Endothelial cell of umbilical vein (primary cell): ENCODE data around the gene VRTN. TPM values are rescaled to one million over a fixed set of nuclear protein-coding genes. Genes with fewer than 3 reads are reported as not detected.

ENCODE experiments used
- BruUV-seq: library from RNA; stranded (reverse); fragments of 400-500 nt; replicated peaks from 2 replicates; lab custom pipeline; 2021; lab: Mats Ljungman, UMichigan
- CTCF ChIA-PET: fragments of 300-600, 350-600 bp; sonication (Branson Sonifier 250); formaldehyde crosslinking; loops from one replicate; lab custom pipeline; 2021; ENCODE audit warnings: antibody characterized with exemption, inconsistent platforms; lab: Charles Lee
- POLR2A ChIA-PET: fragments of 300-600, 350-600 bp; sonication (Branson Sonifier 250); formaldehyde crosslinking; loops from one replicate; lab custom pipeline; 2021; ENCODE audit warnings: antibody characterized with exemption, inconsistent platforms; lab: Charles Lee
- DNase-seq: peaks from one replicate; pipeline ENCODE4 v3.0.0-alpha.2; 2011; ENCODE audit warnings: low read depth, low spot score
- FAIRE-seq: peaks from 2 replicates; lab custom pipeline; 2011; peaks lifted over from hg19 to GRCh38; lab: Jason Lieb, UNC
- H2AFZ ChIP-seq: 2 replicates; pipeline ENCODE4 v1.6.0; 2012; ENCODE audit warnings: low read depth, low read length, control low read depth, inconsistent platforms
- H3K27ac ChIP-seq: 2 replicates; pipeline ENCODE4 v1.5.1; 2011; ENCODE audit warnings: low read depth, mild to moderate bottlenecking, control low read depth, low read length, moderate library complexity; ENCODE audit not compliant: insufficient read depth
- H3K27me3 ChIP-seq, 2 experiments: 2 replicates each; pipeline versions ENCODE4 v1.6.0 to v1.6.1; 2011; ENCODE audit warnings: low read length in 2 of 2, mixed read lengths in 1 of 2; ENCODE audit not compliant: control insufficient read depth in 2 of 2, insufficient read depth in 2 of 2
- H3K36me3 ChIP-seq, 2 experiments: 2 replicates in 1 of 2; 3 replicates in 1 of 2; pipeline ENCODE4 v1.5.1; 2011; ENCODE audit warnings: low read length in 2 of 2, mild to moderate bottlenecking in 1 of 2, moderate library complexity in 1 of 2; ENCODE audit not compliant: control insufficient read depth in 2 of 2, insufficient read depth in 2 of 2; ENCODE audit errors: extremely low read depth in 1 of 2
- H3K4me1 ChIP-seq: 3 replicates; pipeline ENCODE4 v1.5.1; 2011; ENCODE audit warnings: mild to moderate bottlenecking, low read length; ENCODE audit not compliant: control insufficient read depth, insufficient read depth; ENCODE audit errors: extremely low read depth
- H3K4me2 ChIP-seq: 2 replicates; pipeline ENCODE4 v1.6.1; 2011; ENCODE audit warnings: low read length, control low read depth, mixed read lengths; ENCODE audit not compliant: insufficient read depth
- H3K4me3 ChIP-seq, 3 experiments: fragments of 200-600 bp in 1 of 3; sonication (generic), shearing (Covaris generic) in 1 of 3; replicated peaks in 1 of 3; 2 replicates each; pipeline ENCODE4 v1.5.1; 2011 to 2016; ENCODE audit warnings: control low read depth in 3 of 3, low read length in 3 of 3, mild to moderate bottlenecking in 2 of 3, inconsistent platforms in 1 of 3, low read depth in 1 of 3, moderate library complexity in 1 of 3; ENCODE audit not compliant: insufficient read depth in 1 of 3
- H3K79me2 ChIP-seq: 2 replicates; pipeline ENCODE4 v1.6.0; 2012; ENCODE audit warnings: low read length, inconsistent platforms; ENCODE audit not compliant: control insufficient read depth, insufficient read depth
- H3K9ac ChIP-seq: replicated peaks from 2 replicates; pipeline ENCODE3; 2011; ENCODE audit warnings: low read length, control low read depth; ENCODE audit not compliant: insufficient read depth; ENCODE audit errors: extremely low read depth
- H3K9me1 ChIP-seq: replicated peaks from 3 replicates; pipeline ENCODE4 v1.6.0; 2011; ENCODE audit warnings: mild to moderate bottlenecking, low read length; ENCODE audit not compliant: control insufficient read depth, insufficient read depth; ENCODE audit errors: extremely low read depth
- H3K9me3 ChIP-seq: replicated peaks from 2 replicates; pipeline ENCODE4 v1.5.1; 2012; ENCODE audit warnings: low read length, inconsistent platforms; ENCODE audit not compliant: control insufficient read depth, insufficient read depth
- H4K20me1 ChIP-seq: replicated peaks from 2 replicates; pipeline ENCODE3; 2011; ENCODE audit warnings: mild to moderate bottlenecking, low read length; ENCODE audit not compliant: control insufficient read depth, insufficient read depth; ENCODE audit errors: extremely low read depth
- EZH2 ChIP-seq: IDR thresholded peaks from 2 replicates; pipeline ENCODE4 v1.6.1; 2012; ENCODE audit warnings: borderline replicate concordance, low read depth, mild to moderate bottlenecking, moderate library complexity, low read length, inconsistent platforms; ENCODE audit not compliant: severe bottlenecking
- GATA2 ChIP-seq: IDR thresholded peaks from 2 replicates; pipeline ENCODE4 v1.7.0; 2011; ENCODE audit warnings: low read depth, mild to moderate bottlenecking, moderate library complexity, mixed read lengths, low read length; ENCODE audit not compliant: insufficient read length, insufficient read depth
- JUN ChIP-seq: IDR thresholded peaks from 2 replicates; pipeline ENCODE4 v1.6.1; 2011; ENCODE audit warnings: borderline replicate concordance, low read depth; ENCODE audit not compliant: insufficient read length, insufficient read depth
- MYC ChIP-seq: IDR thresholded peaks from one replicate; pipeline ENCODE4 v1.6.1; 2011; ENCODE audit warnings: mild to moderate bottlenecking, low read depth, low read length
- POLR2A ChIP-seq: IDR thresholded peaks from 2 replicates; pipeline ENCODE4 v1.6.1; 2012; ENCODE audit warnings: low read depth, mild to moderate bottlenecking, control low read depth, low read length
- POLR2AphosphoS5 ChIP-seq: IDR thresholded peaks from 2 replicates; pipeline ENCODE4 v1.6.1; 2012; ENCODE audit warnings: low read depth, mild to moderate bottlenecking, control low read depth, low read length, moderate library complexity; ENCODE audit not compliant: insufficient read depth
- dilution Hi-C: fragments of 300-500 bp; cut with MboI; formaldehyde crosslinking; loops from one replicate; pipeline ENCODE4 v1.15.0; 2019; ENCODE audit warnings: low sequenced_read_pairs; ENCODE audit not compliant: extremely low pct_ligation_motif_present
- intact Hi-C: fragments of 100-400 bp; cut with micrococcal nuclease; formaldehyde crosslinking; loops from one replicate; pipeline ENCODE4 v1.10.0; 2022
- polyA plus RNA-seq, 4 experiments: library from polyadenylated mRNA; depleted of rRNA in 3 of 4; stranded (reverse) in 3 of 4; unstranded in 1 of 4; fragments of >200 nt; gene quantifications; 2 replicates each; pipeline versions ENCODE4 v1.2.1 to v1.2.3, GENCODE V29; 2011 to 2012; ENCODE audit warnings: missing spikeins in 1 of 4
- total RNA-seq: library from RNA; stranded (reverse); gene quantifications from 2 replicates; pipeline ENCODE4 v1.2.3, GENCODE V29; 2021
- TF ChIP-seq, protein P1 (sequence below): IDR thresholded peaks from 2 replicates; pipeline ENCODE4 v1.6.1; 2011; ENCODE audit not compliant: insufficient read depth, insufficient read length
- TF ChIP-seq, protein P2 (sequence below), 2 donors: IDR thresholded peaks; 1 replicate in 1 of 2; 2 replicates in 1 of 2; pipeline ENCODE4 v1.5.1; 2011; ENCODE audit warnings: low read length in 2 of 2, mild to moderate bottlenecking in 2 of 2, moderate library complexity in 2 of 2, control low read depth in 1 of 2, inconsistent platforms in 1 of 2, low read depth in 1 of 2; ENCODE audit not compliant: insufficient read depth in 1 of 2; ENCODE audit errors: extremely low read depth in 1 of 2

The VRTN gene
- total and polyA plus RNA-seq, 2 donors (not counting 3 experiments of a cell fraction or from before 2014, with no cell fraction given): 0.03 TPM; not detected in 1

DNA sequence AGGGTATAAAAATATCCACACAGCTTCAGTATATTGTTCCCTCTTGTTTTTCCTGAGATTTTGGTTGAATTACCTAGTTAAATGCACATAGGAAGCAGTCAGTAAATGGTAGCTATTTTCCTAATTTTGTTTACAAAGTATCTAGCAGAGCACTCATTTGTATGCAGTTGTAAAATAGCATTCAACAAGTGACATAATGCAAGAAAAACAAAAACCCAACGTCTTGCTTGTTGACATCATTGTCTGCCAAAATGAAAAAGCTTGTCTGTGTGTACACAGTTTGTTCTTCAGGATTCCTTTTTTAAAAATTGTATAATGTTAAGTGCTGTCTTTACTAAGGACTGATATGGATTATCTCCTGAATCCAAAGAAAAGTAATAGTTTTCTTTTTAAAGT is 2.7 kb downstream of the VRTN start:
- ChIA-PET POLR2A (no interaction called here), CTCF (interaction anchor here (1.0 to 1.3 kb wide), 3 partner anchors 13 to 128 kb away, joined by 4 to 5 read pairs (median 4); no protein-coding TSS in a partner anchor)
- H3K9me1 ChIP-seq: no peaks in the 10 kb centered on the region
- H3K9me3 ChIP-seq: no peaks in the 10 kb centered on the region
- dilution Hi-C loops (no loop called here), intact Hi-C loops (no loop called here)
- no peaks in the 10 kb centered on the region for H3K79me2 ChIP-seq
- H3K27me3 ChIP-seq: peaks cover 38 to 40% of the 10 kb centered on the region in 2 experiments
- FAIRE-seq (no peak), DNase-seq (no peak)
- no peak overlapping the region for H3K4me3 ChIP-seq
- BruUV-seq: no TSS peak
- H4K20me1 ChIP-seq: no peaks in the 10 kb centered on the region
- H3K4me1 ChIP-seq: no peaks in the 10 kb centered on the region
- H3K9ac ChIP-seq: no peak overlapping the region
- H2AFZ ChIP-seq: no peak overlapping the region
- no peak overlapping the region for H3K27ac ChIP-seq
- no peak overlapping the region for H3K4me2 ChIP-seq
- TF ChIP-seq, protein P1, sequence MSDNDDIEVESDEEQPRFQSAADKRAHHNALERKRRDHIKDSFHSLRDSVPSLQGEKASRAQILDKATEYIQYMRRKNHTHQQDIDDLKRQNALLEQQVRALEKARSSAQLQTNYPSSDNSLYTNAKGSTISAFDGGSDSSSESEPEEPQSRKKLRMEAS: no peak
- no peaks in the 10 kb centered on the region for H3K36me3 ChIP-seq

DNA sequence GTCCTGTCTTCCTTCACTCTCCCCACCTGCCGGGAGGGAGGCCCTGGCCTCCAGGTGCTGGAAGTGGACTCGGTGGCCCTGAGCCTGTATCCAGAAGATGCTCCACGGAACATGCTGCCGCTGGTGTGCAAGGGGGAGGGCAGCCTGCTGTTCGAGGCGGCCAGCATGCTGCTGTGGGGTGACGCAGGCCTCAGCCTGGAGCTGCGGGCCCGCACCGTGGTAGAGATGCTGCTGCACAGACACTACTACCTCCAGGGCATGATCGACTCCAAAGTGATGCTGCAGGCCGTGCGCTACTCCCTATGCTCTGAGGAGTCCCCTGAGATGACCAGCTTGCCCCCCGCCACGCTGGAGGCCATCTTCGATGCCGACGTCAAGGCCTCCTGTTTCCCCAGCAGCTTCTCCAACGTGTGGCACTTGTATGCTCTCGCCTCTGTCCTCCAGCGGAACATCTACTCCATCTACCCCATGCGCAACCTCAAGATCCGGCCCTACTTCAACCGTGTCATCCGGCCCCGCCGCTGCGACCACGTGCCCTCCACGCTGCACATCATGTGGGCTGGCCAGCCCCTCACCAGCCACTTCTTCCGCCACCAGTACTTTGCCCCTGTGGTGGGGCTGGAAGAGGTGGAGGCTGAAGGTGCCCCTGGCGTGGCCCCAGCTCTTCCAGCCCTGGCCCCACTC is 8.8 kb downstream of the VRTN start:
- ChIA-PET CTCF (interaction anchor here (5.5 kb wide), 1 partner anchor 122 kb away, joined by 52 read pairs; no protein-coding TSS in a partner anchor), POLR2A (no interaction called here)
- no peak overlapping the region for H3K4me2 ChIP-seq
- H3K27ac ChIP-seq: no peak overlapping the region
- no peaks in the 10 kb centered on the region for H3K36me3 ChIP-seq
- H3K4me3 ChIP-seq: no peak overlapping the region
- BruUV-seq: no TSS peak
- dilution Hi-C loops: no loop called here
- no peaks in the 10 kb centered on the region for H3K79me2 ChIP-seq
- no peaks in the 10 kb centered on the region for H4K20me1 ChIP-seq
- H2AFZ ChIP-seq: no peak overlapping the region
- no peaks in the 10 kb centered on the region for H3K9me1 ChIP-seq
- TF ChIP-seq, protein P2, sequence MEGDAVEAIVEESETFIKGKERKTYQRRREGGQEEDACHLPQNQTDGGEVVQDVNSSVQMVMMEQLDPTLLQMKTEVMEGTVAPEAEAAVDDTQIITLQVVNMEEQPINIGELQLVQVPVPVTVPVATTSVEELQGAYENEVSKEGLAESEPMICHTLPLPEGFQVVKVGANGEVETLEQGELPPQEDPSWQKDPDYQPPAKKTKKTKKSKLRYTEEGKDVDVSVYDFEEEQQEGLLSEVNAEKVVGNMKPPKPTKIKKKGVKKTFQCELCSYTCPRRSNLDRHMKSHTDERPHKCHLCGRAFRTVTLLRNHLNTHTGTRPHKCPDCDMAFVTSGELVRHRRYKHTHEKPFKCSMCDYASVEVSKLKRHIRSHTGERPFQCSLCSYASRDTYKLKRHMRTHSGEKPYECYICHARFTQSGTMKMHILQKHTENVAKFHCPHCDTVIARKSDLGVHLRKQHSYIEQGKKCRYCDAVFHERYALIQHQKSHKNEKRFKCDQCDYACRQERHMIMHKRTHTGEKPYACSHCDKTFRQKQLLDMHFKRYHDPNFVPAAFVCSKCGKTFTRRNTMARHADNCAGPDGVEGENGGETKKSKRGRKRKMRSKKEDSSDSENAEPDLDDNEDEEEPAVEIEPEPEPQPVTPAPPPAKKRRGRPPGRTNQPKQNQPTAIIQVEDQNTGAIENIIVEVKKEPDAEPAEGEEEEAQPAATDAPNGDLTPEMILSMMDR (IDR thresholded peaks at IDR 0.05; ENCODE audit: extremely low read depth in 1 of 2, insufficient read depth in 1 of 2, low read depth in 1 of 2, low read length in 2 of 2): no peak
- TF ChIP-seq JUN (no peak), MYC (no peak), POLR2A (no peak), EZH2 (no peak), GATA2 (no peak), POLR2AphosphoS5 (no peak)
- TF ChIP-seq, protein P1: no peak
- FAIRE-seq (no peak), DNase-seq (no peak)
- intact Hi-C loops: no loop called here
- no peaks in the 10 kb centered on the region for H3K9me3 ChIP-seq
- no peak overlapping the region for H3K9ac ChIP-seq
- no peaks in the 10 kb centered on the region for H3K4me1 ChIP-seq
- H3K27me3 ChIP-seq: peaks cover 0 to 5% of the 10 kb centered on the region in 2 experiments
